Mesenchymal stem cell (in vitro differentiated cells and primary cell): ENCODE measurements around the gene IL6R.
A peak's percentile ranks its signal among the peaks of the same experiment; 100 is the strongest.

Source experiments
- DNase-seq: peaks from one replicate; pipeline ENCODE4 v3.0.0-alpha.2; 2013
- H2AFZ ChIP-seq: one replicate; pipeline ENCODE4 v1.6.1; 2013; ENCODE audit warnings: low read depth, mild to moderate bottlenecking, control low read depth, inconsistent platforms, low read length, moderate library complexity
- H2AK5ac ChIP-seq: 2 replicates; pipeline ENCODE4 v1.6.1; 2013; ENCODE audit warnings: low read length, moderate library complexity, mild to moderate bottlenecking, inconsistent platforms; ENCODE audit not compliant: severe bottlenecking
- H2BK120ac ChIP-seq: one replicate; pipeline ENCODE4 v1.6.1; 2013; ENCODE audit warnings: low read depth, mild to moderate bottlenecking, inconsistent platforms, low read length, moderate library complexity
- H2BK12ac ChIP-seq, 2 experiments: one replicate each; pipeline ENCODE4 v1.6.1; 2013; ENCODE audit warnings: inconsistent platforms in 2 of 2, low read length in 2 of 2, mild to moderate bottlenecking in 2 of 2, moderate library complexity in 2 of 2, control low read depth in 1 of 2
- H2BK15ac ChIP-seq: one replicate; pipeline ENCODE4 v1.6.1; 2013; ENCODE audit warnings: mild to moderate bottlenecking, low read depth, inconsistent platforms; ENCODE audit not compliant: poor library complexity, severe bottlenecking
- H2BK5ac ChIP-seq: 2 replicates; pipeline ENCODE4 v1.6.1; 2013; ENCODE audit warnings: low read depth, mild to moderate bottlenecking, low read length, control low read depth, inconsistent platforms; ENCODE audit not compliant: poor library complexity, severe bottlenecking
- H3K14ac ChIP-seq, 2 experiments: one replicate each; pipeline ENCODE4 v1.6.1; 2013; ENCODE audit warnings: inconsistent platforms in 2 of 2, low read length in 2 of 2, control low read depth in 1 of 2, mild to moderate bottlenecking in 1 of 2, moderate library complexity in 1 of 2
- H3K18ac ChIP-seq, 2 experiments: one replicate each; pipeline ENCODE4 v1.6.1; 2013; ENCODE audit warnings: inconsistent platforms in 2 of 2, low read length in 2 of 2, control low read depth in 1 of 2, low read depth in 1 of 2, mild to moderate bottlenecking in 1 of 2
- H3K23ac ChIP-seq, 2 experiments: one replicate each; pipeline ENCODE4 v1.6.1; 2013; ENCODE audit warnings: inconsistent platforms in 2 of 2, low read length in 2 of 2, mild to moderate bottlenecking in 2 of 2, moderate library complexity in 2 of 2, control low read depth in 1 of 2
- H3K27ac ChIP-seq: 2 replicates; pipeline ENCODE4 v1.5.1; 2013; ENCODE audit warnings: mild to moderate bottlenecking, moderate library complexity, low read length, control low read depth, inconsistent platforms; ENCODE audit not compliant: poor library complexity, severe bottlenecking
- H3K27me3 ChIP-seq, 2 experiments: 2 replicates each; pipeline versions ENCODE4 v1.6.1 to v1.7.0; 2013; ENCODE audit warnings: low read length in 2 of 2, mild to moderate bottlenecking in 2 of 2, moderate library complexity in 2 of 2, control low read depth in 1 of 2, inconsistent platforms in 1 of 2; ENCODE audit not compliant: control insufficient read depth in 1 of 2, insufficient read depth in 1 of 2
- H3K36me3 ChIP-seq, 2 experiments: 2 replicates each; pipeline versions ENCODE4 v1.6.1 to v1.7.0; 2013; ENCODE audit warnings: low read length in 2 of 2, control low read depth in 1 of 2, inconsistent platforms in 1 of 2, low read depth in 1 of 2, mild to moderate bottlenecking in 1 of 2; ENCODE audit not compliant: insufficient read depth in 2 of 2, control insufficient read depth in 1 of 2
- H3K4ac ChIP-seq, 2 experiments: one replicate each; pipeline ENCODE4 v1.6.1; 2013; ENCODE audit warnings: inconsistent platforms in 2 of 2, low read length in 2 of 2, mild to moderate bottlenecking in 2 of 2, moderate library complexity in 2 of 2, control low read depth in 1 of 2, low read depth in 1 of 2
- H3K4me1 ChIP-seq: 2 replicates; pipeline ENCODE4 v1.6.1; 2013; ENCODE audit warnings: low read depth, low read length, control low read depth; ENCODE audit not compliant: control insufficient read depth, insufficient read depth
- H3K4me2 ChIP-seq: 2 replicates; pipeline ENCODE4 v1.6.1; 2013; ENCODE audit warnings: low read length, mild to moderate bottlenecking, inconsistent platforms; ENCODE audit not compliant: poor library complexity, severe bottlenecking
- H3K4me3 ChIP-seq, 2 experiments: 2 replicates each; pipeline versions ENCODE4 v1.5.1 to v1.7.0; 2013; ENCODE audit warnings: low read length in 2 of 2, mild to moderate bottlenecking in 2 of 2, control low read depth in 1 of 2, low read depth in 1 of 2; ENCODE audit not compliant: insufficient read depth in 1 of 2
- H3K79me1 ChIP-seq: replicated peaks from 2 replicates; pipeline ENCODE4 v1.6.1; 2013; ENCODE audit warnings: mild to moderate bottlenecking, control low read depth, low read length, inconsistent platforms; ENCODE audit not compliant: poor library complexity, severe bottlenecking
- H3K9ac ChIP-seq: 2 replicates; pipeline ENCODE4 v1.7.0; 2013; ENCODE audit warnings: mild to moderate bottlenecking, low read length, moderate library complexity
- H3K9me3 ChIP-seq: 2 replicates; pipeline ENCODE4 v1.7.0; 2013; ENCODE audit warnings: mild to moderate bottlenecking, low read length; ENCODE audit not compliant: control insufficient read depth
- H4K8ac ChIP-seq: one replicate; pipeline ENCODE4 v1.6.1; 2013; ENCODE audit warnings: inconsistent platforms, mild to moderate bottlenecking, low read length, moderate library complexity
- H4K91ac ChIP-seq: one replicate; pipeline ENCODE4 v1.6.1; 2013; ENCODE audit warnings: mild to moderate bottlenecking, low read length, inconsistent platforms
- WGBS: methylation state at CpG from one replicate; pipeline ENCODE4 v1.1.7; 2013; ENCODE audit warnings: mixed read lengths; 5-methylcytosine and 5-hydroxymethylcytosine counted together

The IL6R gene

DNA sequence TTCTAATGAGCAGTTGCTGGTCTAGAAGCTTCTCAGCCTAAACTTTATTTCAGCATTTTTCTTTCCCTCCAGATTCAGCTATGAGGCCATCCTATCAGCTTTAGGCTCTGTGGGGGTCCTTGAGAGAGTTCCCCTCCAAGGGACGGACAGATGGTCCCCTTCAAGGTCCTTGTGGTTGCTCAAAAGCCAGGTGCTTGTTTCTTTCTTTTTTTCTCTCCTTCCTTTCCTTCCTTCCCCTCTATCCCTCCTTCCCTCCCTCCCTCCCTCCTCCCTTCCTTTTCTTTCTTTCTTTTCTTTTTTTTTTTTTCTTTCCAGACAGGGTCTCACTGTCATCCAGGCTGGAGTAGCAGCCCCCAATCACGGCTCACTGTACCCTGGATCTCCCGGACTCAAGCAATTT lies 1.2 kb upstream of the IL6R start:
- Histone ChIP-seq H3K36me3 (no peaks in the 10 kb centered on the region), H3K27me3 (peaks cover 0 to 12% of the 10 kb centered on the region in 2 experiments)
- WGBS, result 82% methylated on average over 3 of the region's 3 CpGs

DNA sequence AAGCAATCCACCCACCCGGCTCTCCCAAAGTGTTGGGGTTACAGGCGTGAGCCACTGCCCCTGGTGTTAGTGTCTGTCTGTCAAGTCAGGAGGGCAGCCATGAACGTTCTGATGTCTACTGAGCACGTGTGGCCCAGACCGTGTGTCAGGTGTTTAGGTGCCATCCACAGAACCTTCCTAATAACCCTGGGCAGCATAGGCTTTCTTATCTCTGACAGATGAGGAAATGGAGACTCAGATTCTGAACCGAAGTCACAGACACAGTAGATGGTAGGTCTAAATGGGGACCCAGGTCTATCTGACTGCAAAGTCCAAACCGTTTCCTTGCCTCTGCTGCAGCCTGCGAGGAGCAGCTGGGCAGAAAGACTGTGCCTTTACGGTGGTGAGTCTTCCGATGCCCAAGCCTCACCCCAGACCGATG lies 622 bp upstream of the IL6R start:
- Histone ChIP-seq H3K23ac (no peak overlapping the region), H4K91ac (no peak overlapping the region), H4K8ac (peak overlapping the region; percentile 35), H3K79me1 (peaks cover 7% of the 10 kb centered on the region), H2AK5ac (no peak overlapping the region), H3K14ac (no peak overlapping the region), H2BK12ac (no peak overlapping the region), H3K36me3 (no peaks in the 10 kb centered on the region), H3K4me3 (peak overlapping the region in 1 of 2 experiments; percentile 91), H3K4ac (peak overlapping the region in 1 of 2 experiments; percentile 35), H3K9ac (peak overlapping the region; percentile 97), H2BK120ac (no peak overlapping the region), H3K27me3 (peaks cover 0 to 12% of the 10 kb centered on the region in 2 experiments), H3K27ac (no peak overlapping the region), H2BK5ac (no peak overlapping the region), H2AFZ (no peak overlapping the region), H3K4me2 (peak overlapping the region; percentile 96), H3K9me3 (no peaks in the 10 kb centered on the region), H3K4me1 (peaks cover 25% of the 10 kb centered on the region), H2BK15ac (no peak overlapping the region), H3K18ac (peak overlapping the region in 1 of 2 experiments; percentile 37)
- WGBS, result 73% methylated on average over 11 of the region's 11 CpGs
- no peak for DNase-seq

More for the DNA sequence above, 1.2 kb upstream of the IL6R start:
- peaks cover 25% of the 10 kb centered on the region for H3K4me1 ChIP-seq
- peaks cover 7% of the 10 kb centered on the region for H3K79me1 ChIP-seq
- no peak overlapping the region for H2BK15ac ChIP-seq
- no peak overlapping the region for H3K4me3 ChIP-seq
- no peak overlapping the region for H4K91ac ChIP-seq
- H3K23ac ChIP-seq, result no peak overlapping the region
- H3K9ac ChIP-seq, result no peak overlapping the region
- H2BK5ac ChIP-seq, result no peak overlapping the region
- no peak overlapping the region for H3K4ac ChIP-seq
- no peak overlapping the region for H2BK120ac ChIP-seq
- no peak overlapping the region for H4K8ac ChIP-seq
- H3K18ac ChIP-seq, result no peak overlapping the region
- H2AFZ ChIP-seq, result no peak overlapping the region
- no peak for DNase-seq
- H3K9me3 ChIP-seq, result no peaks in the 10 kb centered on the region
- H3K27ac ChIP-seq, result no peak overlapping the region
- H3K4me2 ChIP-seq, result no peak overlapping the region
- H2AK5ac ChIP-seq, result no peak overlapping the region
- no peak overlapping the region for H3K14ac ChIP-seq
- no peak overlapping the region for H2BK12ac ChIP-seq

GRCh38 chr1:154405747-154406571 lies 816 bp downstream of the IL6R start:
- Histone ChIP-seq H3K4ac (peak overlapping the region; percentile 29 to 71), H3K9me3 (no peaks in the 10 kb centered on the region), H4K91ac (peak overlapping the region; percentile 71), H2BK120ac (peak overlapping the region; percentile 29), H2AK5ac (no peak overlapping the region), H3K18ac (peak overlapping the region; percentile 56 to 88), H3K4me2 (peak overlapping the region; percentile 96), H2BK15ac (peak overlapping the region; percentile 65), H2BK12ac (peak overlapping the region; percentile 94 to 99), H3K23ac (peak overlapping the region in 1 of 2 experiments; percentile 47), H2BK5ac (no peak overlapping the region), H2AFZ (peak overlapping the region; percentile 72), H3K79me1 (peaks cover 12% of the 10 kb centered on the region), H3K27me3 (peaks cover 0 to 12% of the 10 kb centered on the region in 2 experiments), H3K4me1 (peaks cover 25% of the 10 kb centered on the region), H3K14ac (peak overlapping the region in 1 of 2 experiments; percentile 95), H3K4me3 (peak overlapping the region; percentile 60 to 91), H3K36me3 (no peaks in the 10 kb centered on the region), H4K8ac (peak overlapping the region; percentile 76), H3K27ac (no peak overlapping the region), H3K9ac (peak overlapping the region; percentile 97)
- WGBS, result 5% methylated on average over 40 of the region's 40 CpGs
- peak; percentile 91 for DNase-seq

- Histone ChIP-seq H3K9me3 (no peaks in the 10 kb centered on the region), H3K4me3 (peak overlapping the region in 1 of 2 experiments; percentile 91), H2BK15ac (no peak overlapping the region), H4K8ac (no peak overlapping the region), H3K23ac (no peak overlapping the region), H2AK5ac (no peak overlapping the region), H3K4me1 (peaks cover 25% of the 10 kb centered on the region), H3K14ac (no peak overlapping the region), H2BK120ac (peak overlapping the region; percentile 29), H3K9ac (peak overlapping the region; percentile 97), H3K4ac (no peak overlapping the region), H3K4me2 (peak overlapping the region; percentile 96), H2BK5ac (no peak overlapping the region), H3K27me3 (peaks cover 0 to 12% of the 10 kb centered on the region in 2 experiments), H3K18ac (peak overlapping the region; percentile 56 to 88), H4K91ac (no peak overlapping the region), H2BK12ac (no peak overlapping the region), H2AFZ (no peak overlapping the region), H3K79me1 (peaks cover 12% of the 10 kb centered on the region), H3K27ac (no peak overlapping the region), H3K36me3 (no peaks in the 10 kb centered on the region)
- no peak for DNase-seq
Observed at GRCh38 chr1:154406572-154406879, 1.4 kb downstream of the IL6R start.
